ENCODE results near the gene MC3R. TPM values are rescaled to one million over a fixed set of nuclear protein-coding genes. Genes with fewer than 3 reads are reported as not detected.
A peak's percentile ranks its signal among the peaks of the same experiment; 100 is the strongest.

Gene MC3R
- total and polyA plus RNA-seq, 2 of the 4 experiments (the other 2 are of a cell fraction) = not detected

DNA sequence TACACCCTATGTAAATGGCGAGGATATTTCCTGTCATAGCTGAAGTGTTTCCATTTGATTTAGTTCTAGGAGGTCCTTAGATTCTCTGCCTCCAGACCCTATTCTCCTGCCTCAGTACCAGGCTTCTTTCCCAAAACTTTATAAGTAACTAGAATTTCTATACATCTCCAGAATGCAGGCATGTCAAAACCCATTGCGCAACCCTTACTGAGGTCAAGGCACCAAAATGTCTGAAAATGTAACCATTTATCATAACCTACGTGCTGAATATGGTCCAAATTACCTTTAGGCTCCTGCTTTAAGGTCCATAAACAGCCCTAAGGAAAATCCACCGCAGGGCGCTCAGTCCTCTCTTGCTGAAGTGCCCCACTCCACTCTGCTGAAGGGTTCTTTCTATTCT lies 37.5 kb upstream of the MC3R start:
- no peak overlapping the region for H3K4ac ChIP-seq (ENCODE audit: low read depth, low read length)
- H3K18ac ChIP-seq (ENCODE audit: low read depth, low read length) = no peak overlapping the region
- no peak overlapping the region for H3K9ac ChIP-seq (ENCODE audit: low read depth, low read length)
- ATAC-seq (ENCODE audit: low read depth) = no peak
- H2BK15ac ChIP-seq (ENCODE audit: low read depth, low read length) = no peak overlapping the region
- no peak for TF ChIP-seq NFE2L2 (IDR thresholded peaks at IDR 0.05; ENCODE audit: low read depth, low read length)
- peak; percentile 81 for TF ChIP-seq CEBPB (IDR thresholded peaks at IDR 0.05; ENCODE audit: low read depth, low read length)
- no peaks in the 10 kb centered on the region for H3K9me1 ChIP-seq (ENCODE audit: insufficient read depth, low read length)
- H2AK9ac ChIP-seq (replicated peaks; ENCODE audit: low read depth, low read length, poor library complexity) = no peak overlapping the region
- no peak overlapping the region for H3K23ac ChIP-seq (ENCODE audit: low read depth, low read length)
- no peak overlapping the region for H2BK20ac ChIP-seq (ENCODE audit: low read depth, low read length)
- H3K9me3 ChIP-seq (ENCODE audit: control insufficient read depth, insufficient read depth, low read length) = peaks cover 5% of the 10 kb centered on the region; the same call in 1 of the 2 replicates
- ChIA-PET CTCF (no interaction called here), POLR2A (ENCODE audit: unreplicated experiment) (no interaction called here)
- no peak overlapping the region for H4K8ac ChIP-seq (ENCODE audit: low read depth in 2 of 2, low read length in 2 of 2)
- H3K4me2 ChIP-seq (ENCODE audit: low read depth, low read length) = no peak overlapping the region
- H4K91ac ChIP-seq (ENCODE audit: insufficient read depth, low read depth, low read length) = no peak overlapping the region
- no peaks in the 10 kb centered on the region for H3K4me1 ChIP-seq (ENCODE audit: control insufficient read depth, insufficient read depth, low read length)
- no peak overlapping the region for H2AFZ ChIP-seq (replicated peaks; ENCODE audit: low read length, poor library complexity)
- no CpG with 5 or more reads among the region's 5 CpGs for WGBS, 2 experiments (ENCODE audit: extremely low coverage in 2 of 2, insufficient read length in 1 of 2)
- dilution Hi-C loops (cut with HindIII; ENCODE audit: low sequenced_read_pairs, unreplicated experiment) = no loop called here
- no peak overlapping the region for H3K27ac ChIP-seq (ENCODE audit: insufficient read depth, low read length)
- no peaks in the 10 kb centered on the region for H3K27me3 ChIP-seq (ENCODE audit: control insufficient read depth, insufficient read depth, low read length)
- BruUV-seq (replicated peaks) = no TSS peak
- no peaks in the 10 kb centered on the region for H3K79me1 ChIP-seq (ENCODE audit: low read depth in 1 of 2, low read length in 2 of 2)
- H3K14ac ChIP-seq (replicated peaks; ENCODE audit: low read depth, low read length) = no peak overlapping the region
- no peak overlapping the region for H4K5ac ChIP-seq (ENCODE audit: low read depth, low read length)
- H3K56ac ChIP-seq (ENCODE audit: extremely low read depth, insufficient read depth, low read length) = no peak overlapping the region
- no peak overlapping the region for H3K4me3 ChIP-seq (ENCODE audit: insufficient read depth, low read depth, low read length)
- no peaks in the 10 kb centered on the region for H4K20me1 ChIP-seq (ENCODE audit: insufficient read depth, low read length)
- DNase-seq = no peak
- no peak overlapping the region for H2BK5ac ChIP-seq (ENCODE audit: low read depth, low read length, poor library complexity, severe bottlenecking)
- H3K36me3 ChIP-seq (ENCODE audit: control insufficient read depth, insufficient read depth, low read length) = no peaks in the 10 kb centered on the region
- in situ Hi-C loops (cut with MboI; ENCODE audit: low sequenced_read_pairs) = no loop called here
- H2BK120ac ChIP-seq (ENCODE audit: low read depth, low read length) = no peak overlapping the region
- intact Hi-C loops (cut with micrococcal nuclease) = no loop called here
- H2AK5ac ChIP-seq (ENCODE audit: low read depth, low read length) = no peak overlapping the region

Data from IMR-90 (cell line).